ENCODE results near the gene FXYD4. TPM values are rescaled to one million over a fixed set of nuclear protein-coding genes. Genes with fewer than 3 reads are reported as not detected.
"Not testable (repeated sequence)": the region's sequence is repeated elsewhere in the genome, so short reads cannot be mapped to it uniquely, and the experiment has no call there.

FXYD4 gene
- total RNA-seq, 2 donors from 2014 or later = not detected

- H3K27ac ChIP-seq = no peak overlapping the region
- H3K4me3 ChIP-seq = no peak overlapping the region
- intact Hi-C loops (cut with DNase I) = no loop called here
- H3K27me3 ChIP-seq = no peaks in the 10 kb centered on the region
- WGBS, 2 donors = 83 to 87% methylated on average over 5 of the region's 5 CpGs
- peaks cover 18 to 48% of the 10 kb centered on the region in 2 donors for H3K36me3 ChIP-seq (replicated peaks in 1 of 2; ENCODE audit: insufficient read depth in 1 of 2, low read depth in 2 of 2)
- DNase-seq = no peak
- no peak for ATAC-seq
- peaks cover 11% of the 10 kb centered on the region for H3K4me1 ChIP-seq
- no peak for TF ChIP-seq CTCF (IDR thresholded peaks at IDR 0.05)
- TF ChIP-seq POLR2A (IDR thresholded peaks at IDR 0.05) = no peak
- H3K9me3 ChIP-seq = no peaks in the 10 kb centered on the region
Measured at GRCh38 chr10:43390333-43390732, 18.9 kb downstream of the FXYD4 start.

GRCh38 chr10:43390759-43391158 lies 19.3 kb downstream of the FXYD4 start:
- peaks cover 15% of the 10 kb centered on the region for H3K4me1 ChIP-seq
- H3K9me3 ChIP-seq = no peaks in the 10 kb centered on the region
- H3K27me3 ChIP-seq = no peaks in the 10 kb centered on the region
- intact Hi-C loops (cut with DNase I) = no loop called here
- H3K4me3 ChIP-seq = no peak overlapping the region
- 72 to 85% methylated on average over 5 to 7 of the region's 7 CpGs for WGBS, 2 donors
- ATAC-seq (peak; percentile 35), DNase-seq (peak in 2 of 4 donors; percentile 24 to 30)
- peaks cover 18 to 48% of the 10 kb centered on the region in 2 donors for H3K36me3 ChIP-seq (replicated peaks in 1 of 2; ENCODE audit: insufficient read depth in 1 of 2, low read depth in 2 of 2)
- peak overlapping the region in 1 of 4 donors; percentile 9 for H3K27ac ChIP-seq
- TF ChIP-seq POLR2A (IDR thresholded peaks at IDR 0.05) (no peak), CTCF (IDR thresholded peaks at IDR 0.05) (peak in 5 of 7 experiments; percentile 24 to 42 (median 35))

GRCh38 chr10:43391496-43391895 lies 20.1 kb downstream of the FXYD4 start:
- H3K36me3 ChIP-seq (replicated peaks in 1 of 2; ENCODE audit: insufficient read depth in 1 of 2, low read depth in 2 of 2) = peaks cover 17 to 44% of the 10 kb centered on the region in 2 donors
- intact Hi-C loops (cut with DNase I) = no loop called here
- no peak overlapping the region for H3K27ac ChIP-seq
- H3K9me3 ChIP-seq = no peaks in the 10 kb centered on the region
- DNase-seq (no peak), ATAC-seq (no peak)
- 83 to 87% methylated on average over 6 of the region's 6 CpGs for WGBS, 2 donors
- TF ChIP-seq CTCF (IDR thresholded peaks at IDR 0.05) (no peak), POLR2A (IDR thresholded peaks at IDR 0.05) (no peak)
- no peaks in the 10 kb centered on the region for H3K27me3 ChIP-seq
- no peak overlapping the region for H3K4me3 ChIP-seq
- peaks cover 22% of the 10 kb centered on the region for H3K4me1 ChIP-seq

- no peak overlapping the region for H3K27ac ChIP-seq
- H3K4me1 ChIP-seq = peaks cover 24% of the 10 kb centered on the region
- WGBS, 2 donors = 81 to 83% methylated on average over 3 of the region's 3 CpGs
- DNase-seq = no peak
- peaks cover 7 to 32% of the 10 kb centered on the region in 2 donors for H3K36me3 ChIP-seq (replicated peaks in 1 of 2; ENCODE audit: insufficient read depth in 1 of 2, low read depth in 2 of 2)
- TF ChIP-seq CTCF (IDR thresholded peaks at IDR 0.05) (no peak), POLR2A (IDR thresholded peaks at IDR 0.05) (no peak)
- H3K4me3 ChIP-seq = no peak overlapping the region
- intact Hi-C loops (cut with DNase I) = no loop called here
- no peaks in the 10 kb centered on the region for H3K9me3 ChIP-seq
- ATAC-seq = no peak
- H3K27me3 ChIP-seq = no peaks in the 10 kb centered on the region
Measured at GRCh38 chr10:43392748-43393147, 21.3 kb downstream of the FXYD4 start.

GRCh38 chr10:43393186-43393585 lies 21.8 kb downstream of the FXYD4 start:
- Histone ChIP-seq H3K4me1 (peaks cover 29% of the 10 kb centered on the region), H3K36me3 (replicated peaks in 1 of 2; ENCODE audit: insufficient read depth in 1 of 2, low read depth in 2 of 2) (peaks cover 7 to 31% of the 10 kb centered on the region in 2 donors)
- DNase-seq; ATAC-seq; H3K27ac ChIP-seq; H3K9me3 ChIP-seq; H3K4me3 ChIP-seq; intact Hi-C loops (cut with DNase I); H3K27me3 ChIP-seq: not testable (repeated sequence)
- whole genome bisulfite sequencing, 2 donors = 96 to 97% methylated on average over 11 of the region's 11 CpGs
